NCI-H345 treated with DMSO at 0.1 percent for 48 hours (cell line): ENCODE results near the gene ZCCHC10.
"Not testable (repeated sequence)": the region's sequence is repeated elsewhere in the genome, so short reads cannot be mapped to it uniquely, and the experiment has no call there.

Source experiments
- DNase-seq: peaks from one replicate; lab custom pipeline; 2025; ENCODE audit not compliant: unreplicated experiment; lab: John Stamatoyannopoulos, UW

ZCCHC10 gene

GRCh38 chr5:132979976-132980375 lies 46.4 kb downstream of the ZCCHC10 start:
- no peak for DNase-seq

- no peak for DNase-seq
Measured at GRCh38 chr5:132979367-132979940, 46.9 kb downstream of the ZCCHC10 start.

GRCh38 chr5:132976852-132977251 lies 49.5 kb downstream of the ZCCHC10 start:
- DNase-seq, result no peak

GRCh38 chr5:132972436-132972828 lies 53.9 kb downstream of the ZCCHC10 start:
- DNase-seq, result not testable (repeated sequence)

- DNase-seq, result no peak
Measured at GRCh38 chr5:132971483-132972435, 54.6 kb downstream of the ZCCHC10 start.

GRCh38 chr5:132965120-132965519 lies 61.2 kb downstream of the ZCCHC10 start:
- DNase-seq, result no peak

GRCh38 chr5:132963171-132964104 lies 62.9 kb downstream of the ZCCHC10 start, which contains the start of gene AFF4:
AFF4 (minus strand) TSS chr5:132963634; CDS start chr5:132937189, 26,445 bp downstream.
- DNase-seq, result peak; percentile 71

GRCh38 chr5:132962429-132963021 lies 63.8 kb downstream of the ZCCHC10 start:
- peak; percentile 8 for DNase-seq

- DNase-seq, result no peak
Measured at GRCh38 chr5:132961887-132962286, 64.5 kb downstream of the ZCCHC10 start.

GRCh38 chr5:132961123-132961815 lies 65.1 kb downstream of the ZCCHC10 start:
- not testable (repeated sequence) for DNase-seq

GRCh38 chr5:132956166-132956799 lies 70.1 kb downstream of the ZCCHC10 start:
- not testable (repeated sequence) for DNase-seq

- no peak for DNase-seq
Measured at GRCh38 chr5:132953710-132954109, 72.6 kb downstream of the ZCCHC10 start.

- no peak for DNase-seq
Measured at GRCh38 chr5:132952829-132953228, 73.5 kb downstream of the ZCCHC10 start.

GRCh38 chr5:132951897-132952296 lies 74.5 kb downstream of the ZCCHC10 start:
- DNase-seq, result no peak

GRCh38 chr5:132949136-132949535 lies 77.2 kb downstream of the ZCCHC10 start:
- DNase-seq, result no peak

- DNase-seq, result no peak
Measured at GRCh38 chr5:132947671-132948070, 78.7 kb downstream of the ZCCHC10 start.
